GM12878 (cell line): ENCODE measurements around the gene CD55. TPM values are rescaled to one million over a fixed set of nuclear protein-coding genes. Genes with fewer than 3 reads are reported as not detected.

Source experiments
- ATAC-seq: fragments of 200-7000 bp; cut with Tn5 transposase; 3 replicates; pipeline ENCODE4 v1.9.1; 2020; ENCODE audit warnings: mild to moderate bottlenecking, moderate library complexity
- BruUV-seq: library from RNA; stranded (reverse); fragments of 400-500 nt; replicated peaks from 2 replicates; lab custom pipeline; 2021; lab: Mats Ljungman, UMichigan
- CTCF ChIA-PET: fragments of 300-600 bp; sonication (Branson Sonifier 250); formaldehyde crosslinking; extraction: SDS; loops from one replicate; lab custom pipeline; 2021; ENCODE audit warnings: inconsistent platforms; lab: Yijun Ruan, JAX
- POLR2A ChIA-PET: fragments of 350-600 bp; formaldehyde crosslinking; extraction: SDS; loops from one replicate; lab custom pipeline; 2021; ENCODE audit warnings: inconsistent platforms; lab: Charles Lee
- RAD21 ChIA-PET: fragments of 300-600 bp; sonication (Branson Sonifier 250); formaldehyde crosslinking; loops from one replicate; lab custom pipeline; 2023; ENCODE audit warnings: antibody characterized with exemption; ENCODE audit not compliant: unreplicated experiment; lab: Charles Lee
- SMC1A ChIA-PET: fragments of 300-600 bp; sonication (Branson Sonifier 250); formaldehyde crosslinking; loops from one replicate; lab custom pipeline; 2023; ENCODE audit not compliant: unreplicated experiment, uncharacterized antibody; lab: Charles Lee
- DNase-seq: peaks from one replicate; pipeline ENCODE4 v3.0.0-alpha.2; 2011; ENCODE audit warnings: low read depth, low spot score
- FAIRE-seq: peaks from 3 replicates; lab custom pipeline; 2011; peaks lifted over from hg19 to GRCh38; lab: Jason Lieb, UNC
- H2AFZ ChIP-seq: 2 replicates; pipeline ENCODE4 v1.6.0; 2011; ENCODE audit warnings: low read depth, low read length, control low read depth; ENCODE audit not compliant: control insufficient read depth
- H3K27ac ChIP-seq: 2 replicates; pipeline ENCODE4 v1.5.1; 2011; ENCODE audit warnings: control low read depth; ENCODE audit not compliant: control insufficient read depth, insufficient read depth
- H3K27me3 ChIP-seq, 2 experiments: replicated peaks in 1 of 2; 2 replicates each; pipeline versions ENCODE4 v1.6.0 to v1.6.1; 2011; ENCODE audit warnings: low read length in 1 of 2; ENCODE audit not compliant: control insufficient read depth in 2 of 2, insufficient read depth in 2 of 2
- H3K36me3 ChIP-seq, 2 experiments: 2 replicates each; pipeline ENCODE4 v1.5.1; 2011; ENCODE audit warnings: low read length in 1 of 2; ENCODE audit not compliant: control insufficient read depth in 2 of 2, insufficient read depth in 2 of 2
- H3K4me1 ChIP-seq: 2 replicates; pipeline ENCODE4 v1.6.1; 2011; ENCODE audit warnings: mild to moderate bottlenecking, low read length, moderate library complexity, mixed read lengths; ENCODE audit not compliant: control insufficient read depth, insufficient read depth
- H3K4me2 ChIP-seq: 2 replicates; pipeline ENCODE4 v1.6.0; 2011; ENCODE audit warnings: control low read depth; ENCODE audit not compliant: control insufficient read depth, insufficient read depth
- H3K4me3 ChIP-seq: fragments of 200-600 bp; sonication (generic); 2 replicates; pipeline ENCODE4 v1.5.1; 2016
- H3K79me2 ChIP-seq: 2 replicates; pipeline ENCODE4 v1.6.0; 2011; ENCODE audit warnings: low read length; ENCODE audit not compliant: control insufficient read depth, insufficient read depth
- H3K9ac ChIP-seq: 2 replicates; pipeline ENCODE4 v1.8.0; 2011; ENCODE audit warnings: low read length, control low read depth, mixed read lengths; ENCODE audit not compliant: control insufficient read depth, insufficient read depth
- H3K9me3 ChIP-seq: replicated peaks from 3 replicates; pipeline ENCODE4 v1.5.1; 2011; ENCODE audit warnings: mild to moderate bottlenecking, low read length; ENCODE audit not compliant: control insufficient read depth, insufficient read depth
- H4K20me1 ChIP-seq: 2 replicates; pipeline ENCODE4 v1.6.0; 2011; ENCODE audit not compliant: control insufficient read depth, insufficient read depth
- KDM1A ChIP-seq: fragments of 200-600 bp; sonication (generic); IDR thresholded peaks from 2 replicates; pipeline ENCODE4 v1.6.1; 2016; ENCODE audit warnings: borderline replicate concordance
- LARP7 ChIP-seq: fragments of 450-650 bp; IDR thresholded peaks from 2 replicates; pipeline ENCODE4 v1.6.1; 2017; ENCODE audit warnings: mild to moderate bottlenecking
- MEF2B ChIP-seq: fragments of 450-650 bp; IDR thresholded peaks from 2 replicates; pipeline ENCODE4 v1.6.1; 2018; ENCODE audit warnings: mild to moderate bottlenecking, moderate library complexity; ENCODE audit not compliant: partially characterized antibody, poor library complexity, severe bottlenecking
- POLR2AphosphoS5 ChIP-seq: IDR thresholded peaks from 2 replicates; pipeline ENCODE4 v1.6.1; 2011; ENCODE audit warnings: mild to moderate bottlenecking, low read length, inconsistent platforms
- TCF3 ChIP-seq: IDR thresholded peaks from 2 replicates; pipeline ENCODE4 v1.6.1; 2012; ENCODE audit warnings: low read depth, mild to moderate bottlenecking, low read length, borderline replicate concordance; ENCODE audit not compliant: insufficient read depth
- WGBS: methylation state at CpG from one replicate; pipeline ENCODE4 v1.1.6; 2016; ENCODE audit warnings: low lambda C conversion rate; ENCODE audit not compliant: insufficient replicate concordance, insufficient coverage; ENCODE audit errors: missing lambda C conversion rate; 5-methylcytosine and 5-hydroxymethylcytosine counted together
- in situ Hi-C: fragments of 300-500 bp; cut with MboI; formaldehyde crosslinking; loops from 9 replicates; pipeline ENCODE4 v1.14.3; 2018; ENCODE audit warnings: mixed read lengths
- intact Hi-C: fragments of 100-400 bp; cut with micrococcal nuclease; formaldehyde crosslinking; loops from one replicate; pipeline ENCODE4 v1.14.2; 2022; ENCODE audit not compliant: unreplicated experiment
- polyA plus RNA-seq, 11 experiments: library from polyadenylated mRNA; depleted of rRNA in 4 of 11; unstranded in 6 of 11; stranded (reverse) in 5 of 11; fragments of >200 nt; fragmentation: Nextera tagmentation in 4 of 11; fragmentation: Illumina TruSeq in 1 of 11; extraction: Ambion mirVana in 4 of 11; extraction: Trizol in 1 of 11; gene quantifications; 1 replicate in 1 of 11; 2 replicates in 10 of 11; pipeline versions ENCODE4 v1.2.1 to v1.2.3, GENCODE V29; 2011 to 2016; ENCODE audit warnings: inconsistent platforms in 2 of 11, missing spikeins in 2 of 11, low read depth in 1 of 11
- total RNA-seq, 4 experiments: library from RNA; depleted of rRNA in 3 of 4; stranded (reverse); fragments of >200 nt in 3 of 4; fragmentation: Illumina TruSeq in 1 of 4; extraction: Trizol in 1 of 4; gene quantifications; 2 replicates each; pipeline versions ENCODE4 v1.2.1 to v1.2.3, GENCODE V29; 2013 to 2021
- TF ChIP-seq, protein P1 (sequence below): IDR thresholded peaks from 2 replicates; pipeline ENCODE4 v1.6.1; 2011; ENCODE audit warnings: mild to moderate bottlenecking, low read depth, low read length, moderate library complexity; ENCODE audit not compliant: insufficient replicate concordance

CD55 gene
- total and polyA plus RNA-seq, 10 of the 15 experiments (the other 5 are each of a cell fraction or from before 2014, with no cell fraction given), result 5.2 to 46.5 (median 15.1) TPM

DNA sequence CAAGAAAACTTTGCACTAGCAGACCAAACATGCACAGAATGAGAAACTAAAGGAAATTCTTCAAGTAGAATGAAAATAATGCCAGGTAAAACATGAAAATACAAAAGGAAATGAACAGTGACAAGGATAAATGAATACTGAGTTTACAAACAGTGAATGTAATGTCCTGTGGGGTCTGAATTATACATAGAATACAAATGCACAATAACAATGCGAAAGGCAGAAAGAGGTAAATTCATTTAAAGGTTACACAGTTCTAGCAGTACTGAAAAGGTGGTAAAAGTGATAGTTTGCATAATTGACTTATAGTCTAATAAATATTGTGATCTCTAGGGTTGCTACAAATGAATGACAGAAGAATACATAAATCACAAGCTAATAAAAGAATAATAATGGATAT is 12.9 kb downstream of the CD55 start:
- ChIA-PET POLR2A (interaction anchor here (0.5 to 6.9 kb wide), 4 partner anchors 12 to 27 kb away, joined by 7 to 74 read pairs (median 11); partner anchors contain the start of gene CD55), SMC1A (interaction anchor here (0.8 to 7.0 kb wide), 11 partner anchors 12 to 250 kb away, joined by 3 to 144 read pairs (median 4); partner anchors contain the start of gene CD55)
- Histone ChIP-seq H3K4me1 (peaks cover 47% of the 10 kb centered on the region), H4K20me1 (no peaks in the 10 kb centered on the region), H3K27ac (0 out of 2 replicates have a peak overlapping the region, but pooled peaks have one; percentile 54), H2AFZ (no peak overlapping the region), H3K79me2 (no peaks in the 10 kb centered on the region), H3K9ac (no peak overlapping the region)
- no peak for DNase-seq
- no TSS peak for BruUV-seq
- TF ChIP-seq, protein P1, sequence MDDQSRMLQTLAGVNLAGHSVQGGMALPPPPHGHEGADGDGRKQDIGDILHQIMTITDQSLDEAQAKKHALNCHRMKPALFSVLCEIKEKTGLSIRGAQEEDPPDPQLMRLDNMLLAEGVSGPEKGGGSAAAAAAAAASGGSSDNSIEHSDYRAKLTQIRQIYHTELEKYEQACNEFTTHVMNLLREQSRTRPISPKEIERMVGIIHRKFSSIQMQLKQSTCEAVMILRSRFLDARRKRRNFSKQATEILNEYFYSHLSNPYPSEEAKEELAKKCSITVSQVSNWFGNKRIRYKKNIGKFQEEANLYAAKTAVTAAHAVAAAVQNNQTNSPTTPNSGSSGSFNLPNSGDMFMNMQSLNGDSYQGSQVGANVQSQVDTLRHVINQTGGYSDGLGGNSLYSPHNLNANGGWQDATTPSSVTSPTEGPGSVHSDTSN, result no peak
- no peak for TF ChIP-seq MEF2B
- no peak for TF ChIP-seq POLR2AphosphoS5
- TF ChIP-seq TCF3, result no peak
- TF ChIP-seq LARP7, result no peak
- no peak for TF ChIP-seq KDM1A
- TF ChIP-seq, all 136 proteins: peak for 0
- no peaks in the 10 kb centered on the region for H3K27me3 ChIP-seq
- ChIA-PET RAD21 (interaction anchor here (1.3 to 3.0 kb wide), 7 partner anchors 9 to 97 kb away, joined by 3 to 62 read pairs (median 12); partner anchors contain the start of gene CD55), CTCF (interaction anchor here (1.4 to 5.0 kb wide), 4 partner anchors 9 to 71 kb away, joined by 6 to 43 read pairs (median 10); partner anchors contain the start of gene CD55)
- intact Hi-C loops (no loop called here), in situ Hi-C loops (loop anchor here (10.0 kb wide), 1 partner anchor 410 kb away; the partner anchor contains the start of gene FCMR)
- peaks cover 1 to 4% of the 10 kb centered on the region in 2 experiments; a peak in 1 of 4 replicates for H3K36me3 ChIP-seq
- ATAC-seq (no peak), FAIRE-seq (no peak)
- WGBS, result 100% methylated on average over 1 of the region's 1 CpG
- H3K4me2 ChIP-seq, result no peak overlapping the region
- peaks cover 19% of the 10 kb centered on the region for H3K9me3 ChIP-seq
- 0 out of 2 replicates have a peak overlapping the region, but pooled peaks have one; percentile 3 for H3K4me3 ChIP-seq
